GM23338 (cell line): ENCODE results near the gene C1QTNF2. TPM values are rescaled to one million over a fixed set of nuclear protein-coding genes. Genes with fewer than 3 reads are reported as not detected.

Experiments used
- ATAC-seq: fragments of 200-7000 bp; cut with Tn5 transposase; 3 replicates; pipeline ENCODE4 v1.9.1; 2020
- DNase-seq: peaks from one replicate; pipeline ENCODE4 v3.0.0-alpha.2; 2015; ENCODE audit warnings: low spot score
- H2AFZ ChIP-seq: fragments of 200-600 bp; sonication (generic); 2 replicates; pipeline ENCODE4 v1.8.0; 2016; ENCODE audit warnings: antibody characterized with exemption, mild to moderate bottlenecking, moderate library complexity
- H3F3A ChIP-seq: fragments of 200-600 bp; sonication (generic); replicated peaks from 2 replicates; pipeline ENCODE4 v1.8.0; 2017; ENCODE audit warnings: antibody characterized with exemption, mixed run types, low read depth
- H3K27ac ChIP-seq: fragments of 200-600 bp; sonication (generic); 2 replicates; pipeline ENCODE4 v1.6.1; 2016; ENCODE audit warnings: low read depth
- H3K27me3 ChIP-seq: fragments of 200-600 bp; sonication (generic); 2 replicates; pipeline ENCODE4 v1.8.0; 2016; ENCODE audit warnings: mild to moderate bottlenecking, mixed run types, moderate library complexity; ENCODE audit not compliant: insufficient read depth
- H3K36me3 ChIP-seq: fragments of 200-600 bp; sonication (generic); 2 replicates; pipeline ENCODE4 v1.8.0; 2016; ENCODE audit warnings: mild to moderate bottlenecking; ENCODE audit not compliant: insufficient read depth
- H3K4me1 ChIP-seq: fragments of 200-600 bp; sonication (generic); 2 replicates; pipeline ENCODE4 v1.8.0; 2016; ENCODE audit warnings: mild to moderate bottlenecking, moderate library complexity; ENCODE audit not compliant: insufficient read depth
- H3K4me2 ChIP-seq: fragments of 200-600 bp; sonication (generic); 2 replicates; pipeline ENCODE4 v1.7.1; 2017; ENCODE audit warnings: mixed run types
- H3K4me3 ChIP-seq: fragments of 200-600 bp; sonication (generic); 2 replicates; pipeline ENCODE4 v1.6.1; 2016; ENCODE audit warnings: mixed run types
- H3K79me2 ChIP-seq: fragments of 200-600 bp; sonication (generic); replicated peaks from 2 replicates; pipeline ENCODE4 v1.8.0; 2017; ENCODE audit warnings: mild to moderate bottlenecking; ENCODE audit not compliant: insufficient read depth
- H3K9me2 ChIP-seq: fragments of 200-600 bp; sonication (generic); 2 replicates; pipeline ENCODE4 v1.8.0; 2017; ENCODE audit not compliant: insufficient read depth
- H4K20me1 ChIP-seq: fragments of 200-600 bp; sonication (generic); replicated peaks from 2 replicates; pipeline ENCODE4 v1.8.0; 2017; ENCODE audit warnings: mild to moderate bottlenecking; ENCODE audit not compliant: insufficient read depth
- H3K27ac Mint-ChIP-seq: 2 replicates; pipeline ENCODE4 v1.8.0; 2020; ENCODE audit warnings: inconsistent platforms, mild to moderate bottlenecking, moderate library complexity, mixed read lengths
- H3K27me3 Mint-ChIP-seq: 3 replicates; pipeline ENCODE4 v1.8.0; 2022; ENCODE audit warnings: low read depth, mild to moderate bottlenecking, moderate library complexity, mixed read lengths, inconsistent platforms; ENCODE audit not compliant: insufficient read depth, poor library complexity
- H3K36me3 Mint-ChIP-seq: 3 replicates; pipeline ENCODE4 v1.8.0; 2021; ENCODE audit warnings: low read depth, mild to moderate bottlenecking, inconsistent platforms, moderate library complexity, mixed read lengths
- H3K4me1 Mint-ChIP-seq: 3 replicates; pipeline ENCODE4 v1.8.0; 2020; ENCODE audit warnings: mild to moderate bottlenecking, inconsistent platforms, mixed read lengths
- H3K4me3 Mint-ChIP-seq: 3 replicates; pipeline ENCODE4 v1.8.0; 2021; ENCODE audit warnings: moderate library complexity, mild to moderate bottlenecking, inconsistent platforms, mixed read lengths
- H3K9me3 Mint-ChIP-seq: 3 replicates; pipeline ENCODE4 v1.8.0; 2020; ENCODE audit warnings: moderate library complexity, mild to moderate bottlenecking, inconsistent platforms, mixed read lengths
- EZH2 ChIP-seq: fragments of 200-600 bp; sonication (generic); IDR thresholded peaks from one replicate; pipeline ENCODE4 v1.8.0; 2017; ENCODE audit warnings: antibody characterized with exemption, mild to moderate bottlenecking, low read depth; ENCODE audit not compliant: unreplicated experiment
- EZH2phosphoT487 ChIP-seq: fragments of 200-600 bp; sonication (generic); IDR thresholded peaks from one replicate; pipeline ENCODE4 v1.8.1; 2018; ENCODE audit warnings: antibody characterized with exemption; ENCODE audit not compliant: unreplicated experiment
- NANOG ChIP-seq: IDR thresholded peaks from 2 replicates; pipeline ENCODE4 v1.6.1; 2016; ENCODE audit warnings: antibody characterized with exemption, borderline replicate concordance
- STAT1 ChIP-seq: IDR thresholded peaks from one replicate; pipeline ENCODE4 v1.6.1; 2016; ENCODE audit warnings: antibody characterized with exemption; ENCODE audit not compliant: unreplicated experiment
- ZNF114 ChIP-seq: fragments of 250-450 bp; sonication (Bioruptor Pico); IDR thresholded peaks from 2 replicates; pipeline ENCODE4 v1.5.0; 2020; ENCODE audit warnings: mild to moderate bottlenecking, moderate library complexity
- ZNF462 ChIP-seq: fragments of 250-450 bp; sonication (Bioruptor Pico); IDR thresholded peaks from 2 replicates; pipeline ENCODE4 v1.5.0; 2020; ENCODE audit warnings: mild to moderate bottlenecking, moderate library complexity
- polyA plus RNA-seq: library from polyadenylated mRNA; unstranded; fragments of >200 nt; fragmentation: Nextera tagmentation; extraction: Ambion mirVana; gene quantifications from 2 replicates; pipeline ENCODE4 v1.2.1, GENCODE V29; 2016
- total RNA-seq: library from RNA; depleted of rRNA; stranded (reverse); fragments of >200 nt; shearing (Covaris generic); gene quantifications from 2 replicates; pipeline ENCODE4 v1.2.3, GENCODE V29; 2014
- TF ChIP-seq, protein P1 (sequence below), 2 experiments: fragments of 200-600 bp in 1 of 2; sonication (generic) in 1 of 2; conservative IDR thresholded peaks; 2 replicates each; pipeline versions ENCODE4 v1.5.1 to v1.6.1; 2016 to 2017; ENCODE audit warnings: antibody characterized with exemption in 2 of 2, low read depth in 2 of 2, mild to moderate bottlenecking in 2 of 2, moderate library complexity in 1 of 2

The C1QTNF2 gene
- total and polyA plus RNA-seq, 2 experiments from 2014 or later: 0.56 to 0.92 TPM

- TF ChIP-seq ZNF462 (CRISPR knock-in tag): no peak
- TF ChIP-seq ZNF114 (CRISPR knock-in tag): no peak
- no peak for TF ChIP-seq EZH2
Observed at GRCh38 chr5:160363211-160363610, 7.2 kb downstream of the C1QTNF2 start (continued).

GRCh38 chr5:160361624-160362228 lies 8.7 kb downstream of the C1QTNF2 start:
- H3F3A ChIP-seq: no peaks in the 10 kb centered on the region

More at GRCh38 chr5:160361624-160362228, 8.7 kb downstream of the C1QTNF2 start:
- no peak for DNase-seq
- Histone ChIP-seq H3K36me3 (no peaks in the 10 kb centered on the region), H3K4me2 (no peak overlapping the region), H4K20me1 (no peaks in the 10 kb centered on the region), H3K79me2 (no peaks in the 10 kb centered on the region), H3K4me3 (no peak overlapping the region), H2AFZ (no peak overlapping the region), H3K4me1 (peaks cover 9% of the 10 kb centered on the region; the same call in 1 of the 2 replicates), H3K27me3 (no peaks in the 10 kb centered on the region), H3K27ac (no peak overlapping the region), H3K9me2 (no peaks in the 10 kb centered on the region)
- Mint-ChIP-seq H3K9me3 (no peaks in the 10 kb centered on the region), H3K36me3 (no peaks in the 10 kb centered on the region; the same call in 2 of the 3 replicates), H3K27ac (no peak overlapping the region), H3K27me3 (peaks cover 5% of the 10 kb centered on the region), H3K4me1 (peaks cover 19% of the 10 kb centered on the region), H3K4me3 (no peak overlapping the region)
- no peak for ATAC-seq
- TF ChIP-seq, protein P1, sequence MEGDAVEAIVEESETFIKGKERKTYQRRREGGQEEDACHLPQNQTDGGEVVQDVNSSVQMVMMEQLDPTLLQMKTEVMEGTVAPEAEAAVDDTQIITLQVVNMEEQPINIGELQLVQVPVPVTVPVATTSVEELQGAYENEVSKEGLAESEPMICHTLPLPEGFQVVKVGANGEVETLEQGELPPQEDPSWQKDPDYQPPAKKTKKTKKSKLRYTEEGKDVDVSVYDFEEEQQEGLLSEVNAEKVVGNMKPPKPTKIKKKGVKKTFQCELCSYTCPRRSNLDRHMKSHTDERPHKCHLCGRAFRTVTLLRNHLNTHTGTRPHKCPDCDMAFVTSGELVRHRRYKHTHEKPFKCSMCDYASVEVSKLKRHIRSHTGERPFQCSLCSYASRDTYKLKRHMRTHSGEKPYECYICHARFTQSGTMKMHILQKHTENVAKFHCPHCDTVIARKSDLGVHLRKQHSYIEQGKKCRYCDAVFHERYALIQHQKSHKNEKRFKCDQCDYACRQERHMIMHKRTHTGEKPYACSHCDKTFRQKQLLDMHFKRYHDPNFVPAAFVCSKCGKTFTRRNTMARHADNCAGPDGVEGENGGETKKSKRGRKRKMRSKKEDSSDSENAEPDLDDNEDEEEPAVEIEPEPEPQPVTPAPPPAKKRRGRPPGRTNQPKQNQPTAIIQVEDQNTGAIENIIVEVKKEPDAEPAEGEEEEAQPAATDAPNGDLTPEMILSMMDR (conservative IDR thresholded peaks at IDR 0.05; ENCODE audit: low read depth in 2 of 2): no peak
- no peak for TF ChIP-seq EZH2phosphoT487
- TF ChIP-seq EZH2: no peak
- TF ChIP-seq ZNF462 (CRISPR knock-in tag): no peak
- TF ChIP-seq STAT1: no peak
- no peak for TF ChIP-seq NANOG
- TF ChIP-seq ZNF114 (CRISPR knock-in tag): no peak
